ENCODE measurements around the gene PYHIN1. TPM values are rescaled to one million over a fixed set of nuclear protein-coding genes. Genes with fewer than 3 reads are reported as not detected.
A peak's percentile ranks its signal among the peaks of the same experiment; 100 is the strongest.

PYHIN1 gene
- total RNA-seq, 1 donor, result not detected

DNA sequence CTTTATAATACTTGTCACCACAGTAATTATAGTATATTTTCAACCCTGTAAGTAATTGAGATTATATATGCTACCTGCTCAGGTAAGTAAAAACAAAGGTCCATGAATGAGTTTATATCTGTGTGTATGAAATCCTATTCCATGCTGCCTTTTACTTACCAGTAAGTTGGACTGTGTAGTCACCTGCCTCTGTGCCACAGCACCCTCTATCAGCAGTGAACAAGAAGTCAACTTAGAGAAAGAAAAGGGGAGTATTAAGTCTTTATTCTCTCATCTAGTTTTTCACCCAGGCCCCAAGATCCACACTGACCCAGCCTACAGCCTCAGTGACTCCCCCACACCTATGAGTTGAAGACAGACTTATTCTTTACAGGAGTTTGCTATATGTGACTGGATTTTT, 41.5 kb downstream of the PYHIN1 start:
- DNase-seq (ENCODE audit: low read depth), result peak; percentile 36
- TF ChIP-seq, protein P1, sequence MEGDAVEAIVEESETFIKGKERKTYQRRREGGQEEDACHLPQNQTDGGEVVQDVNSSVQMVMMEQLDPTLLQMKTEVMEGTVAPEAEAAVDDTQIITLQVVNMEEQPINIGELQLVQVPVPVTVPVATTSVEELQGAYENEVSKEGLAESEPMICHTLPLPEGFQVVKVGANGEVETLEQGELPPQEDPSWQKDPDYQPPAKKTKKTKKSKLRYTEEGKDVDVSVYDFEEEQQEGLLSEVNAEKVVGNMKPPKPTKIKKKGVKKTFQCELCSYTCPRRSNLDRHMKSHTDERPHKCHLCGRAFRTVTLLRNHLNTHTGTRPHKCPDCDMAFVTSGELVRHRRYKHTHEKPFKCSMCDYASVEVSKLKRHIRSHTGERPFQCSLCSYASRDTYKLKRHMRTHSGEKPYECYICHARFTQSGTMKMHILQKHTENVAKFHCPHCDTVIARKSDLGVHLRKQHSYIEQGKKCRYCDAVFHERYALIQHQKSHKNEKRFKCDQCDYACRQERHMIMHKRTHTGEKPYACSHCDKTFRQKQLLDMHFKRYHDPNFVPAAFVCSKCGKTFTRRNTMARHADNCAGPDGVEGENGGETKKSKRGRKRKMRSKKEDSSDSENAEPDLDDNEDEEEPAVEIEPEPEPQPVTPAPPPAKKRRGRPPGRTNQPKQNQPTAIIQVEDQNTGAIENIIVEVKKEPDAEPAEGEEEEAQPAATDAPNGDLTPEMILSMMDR (IDR thresholded peaks at IDR 0.05; ENCODE audit: insufficient read depth, low read depth, low read length), result peak; percentile 33
- no peak overlapping the region for H3K4me3 ChIP-seq (ENCODE audit: low read depth, low read length)

DNA sequence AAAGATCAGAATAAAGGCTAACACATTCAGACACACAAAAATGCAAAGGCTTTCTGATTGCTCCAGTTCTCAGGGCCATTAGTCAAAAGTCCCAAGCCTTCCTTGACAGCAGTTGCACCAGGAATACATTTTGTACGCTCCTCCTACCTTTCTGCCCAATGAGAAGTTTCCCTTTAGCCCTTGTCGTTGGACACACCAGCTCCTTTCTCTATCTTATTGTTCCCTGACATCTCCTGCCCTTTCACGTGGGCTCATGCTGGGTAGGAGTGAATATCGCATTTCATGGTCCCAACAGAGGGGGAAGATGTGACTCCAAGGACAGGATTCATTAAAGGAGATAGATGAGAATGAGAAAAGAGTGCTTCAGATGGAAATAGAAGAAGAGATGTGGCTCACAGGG, 44.9 kb downstream of the PYHIN1 start:
- no peak for DNase-seq (ENCODE audit: low read depth)
- no peak overlapping the region for H3K4me3 ChIP-seq (ENCODE audit: low read depth, low read length)
- TF ChIP-seq, protein P1 (IDR thresholded peaks at IDR 0.05; ENCODE audit: insufficient read depth, low read depth, low read length), result no peak

DNA sequence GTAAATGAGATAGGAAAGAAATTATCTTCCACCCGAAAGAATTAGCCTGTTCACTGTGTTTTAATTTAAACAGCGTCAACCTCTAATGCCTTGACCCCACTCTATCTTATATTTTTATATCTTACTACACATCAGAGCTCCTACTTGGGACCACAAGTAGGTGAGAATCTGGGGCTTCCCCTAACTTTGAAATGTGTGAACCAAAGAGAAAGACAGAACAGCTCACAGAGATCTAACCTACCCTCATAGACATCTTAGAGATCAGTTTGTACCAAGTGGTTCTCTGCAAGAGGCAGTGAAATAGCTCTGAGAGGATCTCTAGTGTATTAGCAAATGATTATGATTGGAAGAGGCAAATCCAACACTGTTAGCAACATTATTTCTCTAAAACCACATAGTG, 47.4 kb downstream of the PYHIN1 start:
- DNase-seq (ENCODE audit: low read depth), result no peak
- TF ChIP-seq, protein P1 (IDR thresholded peaks at IDR 0.05; ENCODE audit: insufficient read depth, low read depth, low read length), result no peak
- no peak overlapping the region for H3K4me3 ChIP-seq (ENCODE audit: low read depth, low read length)

DNA sequence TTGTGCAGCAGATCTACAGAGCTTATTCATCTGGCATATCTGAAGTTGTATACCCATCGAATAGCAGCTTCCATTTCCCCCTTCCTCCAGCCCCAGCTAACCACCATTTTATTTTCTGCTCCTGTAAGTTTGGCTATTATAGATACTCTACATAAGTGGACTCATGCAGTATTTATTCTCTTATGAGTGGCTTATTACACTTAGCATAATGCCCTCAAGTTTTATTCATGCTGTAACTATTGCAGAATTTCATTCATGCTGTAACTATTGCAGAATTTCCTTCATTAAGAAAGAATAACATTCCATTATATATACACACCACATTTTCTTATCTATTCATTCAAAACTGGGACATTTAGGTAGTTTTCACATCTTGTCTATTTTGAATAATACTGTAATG, 47.9 kb downstream of the PYHIN1 start:
- DNase-seq (ENCODE audit: low read depth), result no peak
- no peak overlapping the region for H3K4me3 ChIP-seq (ENCODE audit: low read depth, low read length)
- TF ChIP-seq, protein P1 (IDR thresholded peaks at IDR 0.05; ENCODE audit: insufficient read depth, low read depth, low read length), result no peak

DNA sequence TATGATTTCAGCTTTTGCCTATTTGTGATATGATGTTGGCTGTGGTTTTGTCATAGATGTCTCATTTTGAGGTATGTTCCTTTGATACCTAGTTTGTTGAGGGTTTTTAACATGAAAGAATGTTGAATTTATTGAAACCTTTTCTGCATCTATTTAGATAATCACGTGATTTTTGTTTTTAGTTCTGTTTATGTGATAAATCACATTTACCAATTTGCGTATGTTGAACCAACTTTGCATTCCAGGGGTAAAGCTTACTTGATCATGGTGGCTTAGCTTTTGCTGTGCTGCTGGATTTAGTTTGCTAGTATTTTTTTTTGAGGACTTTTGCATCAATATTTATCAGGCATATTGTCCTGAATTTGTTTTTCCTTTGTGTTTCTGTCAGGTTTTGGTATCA, 51.9 kb downstream of the PYHIN1 start:
- TF ChIP-seq, protein P1 (IDR thresholded peaks at IDR 0.05; ENCODE audit: insufficient read depth, low read depth, low read length), result no peak
- no peak overlapping the region for H3K4me3 ChIP-seq (ENCODE audit: low read depth, low read length)
- DNase-seq (ENCODE audit: low read depth), result no peak

DNA sequence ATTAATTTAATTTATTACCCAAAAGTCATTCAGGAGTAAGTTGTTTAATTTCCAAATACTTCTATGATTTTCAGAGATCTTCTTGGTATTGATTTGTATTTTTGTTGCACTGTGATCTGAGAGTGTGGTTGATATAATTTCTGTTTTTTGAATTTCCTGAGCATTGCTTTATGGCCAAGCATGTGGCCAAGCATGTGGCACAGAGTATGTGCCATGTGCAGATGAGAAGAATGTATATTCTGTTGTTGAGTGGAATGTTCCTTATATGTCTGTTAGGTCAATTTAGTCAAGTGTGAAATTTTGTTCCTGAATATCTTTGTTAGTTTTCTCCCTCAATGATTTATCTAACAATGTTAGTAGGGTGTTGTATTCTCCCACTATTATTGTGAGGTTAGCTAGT, 53.0 kb downstream of the PYHIN1 start:
- TF ChIP-seq, protein P1 (IDR thresholded peaks at IDR 0.05; ENCODE audit: insufficient read depth, low read depth, low read length), result no peak
- no peak for DNase-seq (ENCODE audit: low read depth)
- no peak overlapping the region for H3K4me3 ChIP-seq (ENCODE audit: low read depth, low read length)

DNA sequence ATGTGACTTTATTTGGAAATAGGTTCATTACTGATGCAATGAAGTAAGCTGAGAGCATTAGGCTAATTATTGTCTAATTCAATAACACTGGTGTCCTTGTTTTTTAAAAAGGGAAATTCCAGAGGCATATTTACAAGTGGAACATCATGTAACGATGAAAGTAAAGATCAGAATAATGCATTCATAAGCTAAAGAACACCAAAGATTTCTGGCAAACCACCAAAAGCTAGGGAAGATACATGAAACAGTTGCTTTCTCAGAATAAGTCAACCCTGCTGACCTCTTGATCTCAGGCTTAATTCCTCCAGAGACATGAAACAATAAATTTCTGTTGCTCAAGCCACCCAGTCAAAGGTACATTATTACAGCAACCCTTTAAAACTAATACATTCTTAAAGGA, 58.1 kb downstream of the PYHIN1 start:
- TF ChIP-seq, protein P1 (IDR thresholded peaks at IDR 0.05; ENCODE audit: insufficient read depth, low read depth, low read length), result no peak
- no peak for DNase-seq (ENCODE audit: low read depth)
- no peak overlapping the region for H3K4me3 ChIP-seq (ENCODE audit: low read depth, low read length)

All from fibroblast of villous mesenchyme (primary cell).